Mucosa of gallbladder (tissue), 1 donor: Measurements from ENCODE around the gene SERGEF. TPM values are rescaled to one million over a fixed set of nuclear protein-coding genes. Genes with fewer than 3 reads are reported as not detected.

Experiments used
- DNase-seq: peaks from one replicate; pipeline ENCODE4 v3.0.0-alpha.2; 2020; ENCODE audit warnings: low spot score
- total RNA-seq: library from RNA; stranded (reverse); gene quantifications from one replicate; pipeline ENCODE4 v1.2.1, GENCODE V29; 2021
- donor health status: DM: no; HTN: no; CAD: no.

SERGEF gene
- total RNA-seq, 1 donor from 2014 or later, result 39.7 TPM

- no peak for DNase-seq
Observed at GRCh38 chr11:17771841-17772401, 240.9 kb downstream of the SERGEF start.

- no peak for DNase-seq
Observed at GRCh38 chr11:17771415-17771814, 241.4 kb downstream of the SERGEF start.

GRCh38 chr11:17770917-17771316 lies 241.9 kb downstream of the SERGEF start:
- no peak for DNase-seq

- no peak for DNase-seq
Observed at GRCh38 chr11:17770048-17770652, 242.7 kb downstream of the SERGEF start.

DNA sequence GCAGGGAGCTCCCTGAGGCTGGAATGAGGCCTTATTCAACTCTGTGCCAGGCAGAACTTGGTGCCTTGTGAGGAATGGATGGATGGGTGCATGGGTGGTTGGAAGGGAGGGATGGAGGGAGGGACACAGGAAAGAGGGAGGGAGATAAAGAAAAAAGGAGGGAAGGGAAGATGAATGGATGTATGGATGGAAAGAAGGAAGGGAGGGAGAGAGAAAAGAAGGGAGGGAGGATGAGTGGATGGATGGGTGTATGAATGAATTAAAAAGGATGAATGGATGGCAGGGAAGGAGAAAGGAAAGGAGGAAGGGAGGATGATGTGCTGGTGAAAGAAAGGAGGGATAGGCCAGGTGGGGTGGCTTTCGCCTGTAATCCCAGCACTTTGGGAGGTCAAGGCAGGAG lies 243.6 kb downstream of the SERGEF start:
- DNase-seq, result no peak

DNA sequence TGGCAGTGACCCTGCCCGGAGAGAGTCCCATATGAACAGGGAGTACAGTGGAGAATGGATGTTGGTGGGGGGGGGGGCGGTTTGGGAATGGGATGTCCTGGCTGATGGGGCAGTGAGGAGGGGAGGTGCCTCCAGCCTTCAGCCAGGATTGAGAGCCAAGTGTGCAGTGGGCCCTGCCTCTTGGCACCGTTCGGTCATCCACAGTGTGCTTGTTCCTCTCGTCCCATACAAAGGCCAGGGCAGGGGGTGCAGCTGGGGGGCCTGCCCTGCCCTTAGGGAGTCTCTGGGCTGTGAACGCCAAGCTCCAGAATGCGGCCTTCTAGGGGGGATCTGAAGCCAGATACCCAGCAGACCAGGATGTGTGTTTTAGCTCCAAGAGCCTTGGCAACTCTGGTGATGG lies 244.3 kb downstream of the SERGEF start:
- DNase-seq, result no peak

DNA sequence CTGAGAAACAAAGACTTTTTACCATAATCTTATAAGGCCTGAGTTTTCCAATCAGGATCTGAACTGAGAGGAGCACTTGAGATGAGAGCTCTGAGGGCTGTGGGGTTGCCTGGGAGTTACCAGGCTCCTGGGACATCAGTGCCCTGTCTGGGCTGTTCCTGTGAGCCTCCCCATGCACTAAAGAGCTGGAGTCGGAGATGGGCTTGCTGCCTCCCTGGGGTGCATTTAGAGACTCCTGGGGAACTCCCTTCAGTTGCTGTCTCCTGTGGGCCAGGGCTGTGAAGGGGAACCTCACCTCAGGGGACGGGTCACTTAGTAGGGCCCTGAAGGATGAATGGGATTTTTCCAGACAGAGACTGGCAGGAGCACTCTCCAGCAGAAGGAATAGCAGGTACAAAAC lies 244.9 kb downstream of the SERGEF start:
- no peak for DNase-seq

GRCh38 chr11:17767301-17767885 lies 245.5 kb downstream of the SERGEF start:
- DNase-seq, result no peak

GRCh38 chr11:17766590-17766989 lies 246.3 kb downstream of the SERGEF start:
- no peak for DNase-seq

DNA sequence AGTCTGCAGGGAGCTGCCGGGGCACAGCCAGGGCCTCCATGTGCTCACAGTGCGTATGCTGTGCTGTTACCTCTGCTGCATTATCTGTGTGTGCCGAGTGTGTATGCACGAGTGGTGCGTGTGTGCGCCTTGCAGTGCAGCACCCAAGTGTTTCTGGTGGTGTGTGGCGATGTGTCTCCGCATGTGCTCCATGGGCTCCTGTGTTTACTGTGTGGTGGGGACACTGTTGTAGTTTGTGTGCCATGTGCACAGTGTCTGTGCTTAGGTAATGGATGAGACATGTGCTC lies 246.8 kb downstream of the SERGEF start:
- no peak for DNase-seq

DNA sequence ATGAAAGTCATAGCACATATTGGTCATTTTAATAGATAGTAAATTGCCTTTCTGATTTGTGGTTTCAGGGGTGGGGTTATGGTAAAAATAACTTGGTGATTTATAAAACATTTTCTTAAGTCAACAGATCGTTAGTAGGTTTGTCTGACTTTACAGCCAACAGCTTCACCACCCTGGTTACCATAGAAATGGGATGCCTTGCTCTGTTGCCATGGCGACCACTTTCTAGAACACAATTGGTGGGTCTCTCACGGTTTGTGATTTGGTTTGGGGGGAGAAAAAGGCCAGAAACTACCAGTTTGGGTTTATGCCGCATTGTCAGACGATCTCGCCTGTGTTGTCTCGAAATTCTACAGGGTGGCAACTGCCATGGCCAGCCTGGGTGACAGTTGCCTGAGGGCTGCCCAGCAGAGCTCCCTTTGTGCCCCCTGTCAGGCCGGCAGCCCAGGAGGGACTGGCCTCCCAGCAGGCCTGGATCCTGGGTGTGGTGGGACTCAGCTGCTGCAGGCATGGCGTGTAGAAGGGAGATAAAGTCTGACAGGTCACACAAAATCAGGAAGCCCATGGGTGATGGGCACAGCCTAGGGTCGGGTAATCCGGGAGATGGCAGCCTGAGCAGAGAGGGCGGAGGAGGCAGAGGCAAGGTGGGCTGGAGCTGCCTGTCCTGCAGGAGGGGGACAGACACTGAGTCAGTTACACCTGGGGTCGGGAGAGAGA lies 247.3 kb downstream of the SERGEF start:
- DNase-seq, result no peak

- DNase-seq, result no peak
Observed at GRCh38 chr11:17764446-17765218, 248.2 kb downstream of the SERGEF start.

GRCh38 chr11:17763703-17764102 lies 249.1 kb downstream of the SERGEF start:
- DNase-seq, result no peak

GRCh38 chr11:17763244-17763643 lies 249.6 kb downstream of the SERGEF start:
- no peak for DNase-seq

DNA sequence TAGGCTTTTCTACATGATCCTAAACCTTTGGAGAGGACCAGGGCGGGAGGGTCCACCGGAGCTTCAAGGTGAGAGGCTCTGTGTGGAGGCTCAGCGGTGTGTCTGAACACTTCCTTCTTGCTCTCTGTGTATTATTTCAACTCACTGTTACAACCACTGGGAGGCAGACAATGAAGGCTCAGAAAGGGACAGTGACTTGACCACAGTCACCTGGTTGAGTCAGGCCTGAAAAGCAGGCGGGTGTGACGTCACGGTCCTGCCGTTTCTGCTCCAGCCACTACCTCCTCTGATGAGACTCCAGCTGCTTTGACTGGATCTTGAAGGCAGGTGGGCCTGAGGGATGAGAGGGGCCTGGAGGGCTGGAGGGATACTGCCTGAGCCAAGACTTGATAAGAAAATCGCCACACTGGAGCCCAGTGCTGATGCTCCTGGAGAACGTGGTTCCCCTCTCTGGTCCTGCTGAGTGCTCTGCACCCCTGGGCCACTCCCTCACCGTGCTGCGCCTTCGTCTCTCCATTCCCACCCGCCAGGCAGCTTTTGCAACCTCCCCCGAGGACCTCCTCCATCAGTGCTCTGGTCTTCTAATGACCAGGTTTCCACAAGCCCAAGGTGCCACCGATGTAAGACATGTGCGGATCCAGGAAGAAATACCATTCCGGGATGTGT lies 250.4 kb downstream of the SERGEF start:
- DNase-seq, result no peak

GRCh38 chr11:17760102-17761029 lies 252.5 kb downstream of the SERGEF start:
- DNase-seq, result peak; percentile 16

DNA sequence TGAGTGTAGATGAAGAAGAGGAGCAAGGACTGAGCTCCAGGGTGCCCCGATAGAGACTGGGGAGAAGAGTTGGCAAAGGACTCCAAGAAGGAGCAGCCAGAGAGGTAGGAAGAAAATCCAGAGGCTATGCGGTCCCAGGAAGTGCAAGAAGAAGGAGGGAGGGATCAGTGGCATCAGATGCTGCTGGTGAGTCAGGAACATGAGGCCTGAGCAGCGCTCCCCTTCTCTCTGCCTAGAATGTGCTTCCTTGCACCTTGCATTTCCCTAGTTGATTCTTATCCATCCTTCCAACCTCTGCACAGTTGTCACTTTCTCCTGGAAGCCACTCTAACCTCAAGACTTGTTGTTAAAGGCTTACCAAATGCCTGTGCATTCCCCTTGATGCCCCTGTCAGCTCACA lies 257.0 kb downstream of the SERGEF start:
- DNase-seq, result no peak

DNA sequence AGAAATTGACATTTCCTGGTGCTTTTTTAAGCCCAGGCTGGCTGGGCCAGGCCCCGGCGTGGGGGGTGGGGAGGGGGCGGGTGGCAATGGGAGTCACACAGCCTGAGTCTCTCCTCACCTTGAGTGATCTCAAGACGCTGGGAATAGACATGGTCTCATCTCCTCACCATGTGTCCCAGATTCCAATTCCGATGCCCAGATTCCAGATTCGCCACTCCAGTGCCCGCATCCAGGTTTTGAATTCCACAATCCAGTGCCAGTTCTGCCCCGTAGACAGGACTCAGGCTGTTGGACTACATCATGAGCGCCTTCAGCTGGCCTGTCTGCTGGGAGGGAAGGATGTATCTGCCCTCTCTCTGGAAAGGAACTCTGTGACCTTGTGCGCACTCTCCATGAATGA lies 259.2 kb downstream of the SERGEF start:
- no peak for DNase-seq

DNA sequence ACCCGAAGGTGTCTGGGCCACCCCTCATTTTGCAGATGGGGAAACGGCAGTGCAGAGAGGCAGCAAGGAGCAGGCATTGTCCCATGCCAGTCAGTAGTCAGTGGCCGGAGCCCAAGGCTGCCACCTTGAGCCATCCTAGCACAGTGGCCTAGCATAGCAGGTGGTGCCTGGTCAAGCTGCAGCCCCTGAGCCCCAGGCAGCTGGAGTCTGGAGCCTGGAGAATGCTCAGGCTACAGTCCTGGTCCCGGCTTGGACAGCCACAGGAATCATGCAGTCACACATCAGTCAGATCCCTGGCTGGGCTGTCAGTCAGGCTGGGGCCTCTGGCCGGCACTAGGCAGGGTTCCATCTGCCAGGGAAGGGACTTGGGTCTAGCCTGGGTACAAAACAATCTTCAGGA lies 259.7 kb downstream of the SERGEF start:
- no peak for DNase-seq

DNA sequence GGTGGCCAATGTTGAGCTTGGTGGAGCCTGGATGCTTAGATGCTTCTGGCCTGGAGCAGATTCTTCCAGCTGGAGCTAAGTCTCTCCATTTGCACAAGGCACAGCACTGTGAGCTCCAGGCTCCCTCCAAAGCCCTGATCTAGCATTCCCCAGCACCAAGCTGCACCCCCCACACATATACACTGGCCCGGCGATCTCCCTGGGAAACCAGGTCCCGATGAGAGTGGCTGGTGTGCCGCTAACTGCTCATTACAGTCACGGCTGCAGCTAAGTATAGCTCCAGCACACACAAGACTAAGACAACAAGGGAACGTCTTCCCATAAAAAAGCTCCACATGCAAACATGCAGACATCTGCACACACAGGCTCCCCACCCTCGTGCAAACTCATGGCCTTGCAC lies 260.7 kb downstream of the SERGEF start:
- DNase-seq, result no peak

GRCh38 chr11:17751558-17751957 lies 261.3 kb downstream of the SERGEF start:
- no peak for DNase-seq
